SK-N-MC (cell line): ENCODE measurements around the gene CAMK1.

ENCODE experiments used
- EZH2 ChIP-seq: fragments of 200-600 bp; sonication (generic); IDR thresholded peaks from one replicate; pipeline ENCODE4 v1.6.1; 2017; ENCODE audit warnings: antibody characterized with exemption
- FOXP2 ChIP-seq: optimal IDR thresholded peaks from 2 replicates; pipeline ENCODE3; 2011; ENCODE audit warnings: mild to moderate bottlenecking, moderate library complexity; ENCODE audit not compliant: insufficient read depth; ENCODE audit errors: extremely low read length, control extremely low read depth
- POLR2AphosphoS5 ChIP-seq: IDR thresholded peaks from 2 replicates; pipeline ENCODE4 v1.6.1; 2012; ENCODE audit warnings: mild to moderate bottlenecking, low read depth, low read length, borderline replicate concordance

DNA sequence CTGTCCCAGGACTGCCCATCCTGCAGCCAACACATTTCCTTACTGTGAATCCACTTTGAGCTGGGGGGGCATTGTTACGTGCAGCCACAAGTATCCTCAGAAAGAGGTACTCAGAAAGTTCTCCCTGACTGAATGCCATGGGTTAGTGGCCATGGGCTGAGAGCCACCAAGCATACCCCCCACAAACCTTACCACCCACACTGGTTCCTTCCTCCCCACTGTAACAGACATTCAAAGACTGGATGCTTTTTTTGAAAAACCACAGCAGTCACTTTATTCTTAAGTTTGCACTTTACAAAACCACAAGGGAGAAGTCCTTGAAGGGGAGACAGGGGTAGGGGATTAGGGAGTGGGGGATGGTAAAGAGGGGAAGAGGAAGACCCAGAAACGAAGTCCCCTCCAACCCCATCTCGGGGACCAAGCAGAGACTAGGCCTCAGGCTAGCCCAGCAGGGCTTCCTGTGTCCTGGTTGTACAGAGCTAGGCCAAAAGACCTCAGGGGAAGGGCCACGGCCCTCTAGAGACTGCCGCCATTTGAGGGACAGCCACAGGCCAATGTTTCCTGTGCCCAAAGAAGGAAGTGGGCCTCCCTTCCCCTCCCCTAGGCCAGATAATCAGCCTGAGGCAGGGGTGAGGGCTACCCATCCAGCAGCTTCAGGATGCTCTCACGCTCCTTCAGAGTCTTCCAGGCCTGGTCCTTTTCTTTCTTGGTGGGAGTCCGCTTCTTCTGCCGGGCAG is 10.1 kb upstream of the CAMK1 start:
- TF ChIP-seq EZH2 (no peak), POLR2AphosphoS5 (0 out of 2 replicates have a peak, but pooled peaks have one; percentile 14), FOXP2 (no peak)
